Calu3 (cell line): Measurements from ENCODE around the gene DLGAP4. TPM values are rescaled to one million over a fixed set of nuclear protein-coding genes. Genes with fewer than 3 reads are reported as not detected.

ENCODE experiments used
- BruUV-seq: library from RNA; stranded (reverse); fragments of 400-500 nt; replicated peaks from 2 replicates; lab custom pipeline; 2021; lab: Mats Ljungman, UMichigan
- CTCF ChIA-PET: fragments of 300-600 bp; sonication (Branson Sonifier 250); formaldehyde crosslinking; loops from one replicate; lab custom pipeline; 2022; ENCODE audit warnings: antibody characterized with exemption; lab: Charles Lee
- DNase-seq: peaks from one replicate; pipeline ENCODE4 v3.0.0; 2022
- H3K27ac Mint-ChIP-seq: one replicate; pipeline ENCODE4 v1.8.0; 2022; ENCODE audit warnings: mixed read lengths; ENCODE audit not compliant: unreplicated experiment
- H3K27me3 Mint-ChIP-seq: one replicate; pipeline ENCODE4 v1.8.0; 2022; ENCODE audit warnings: mixed read lengths; ENCODE audit not compliant: unreplicated experiment
- H3K36me3 Mint-ChIP-seq: one replicate; pipeline ENCODE4 v1.8.0; 2022; ENCODE audit warnings: mild to moderate bottlenecking, moderate library complexity, mixed read lengths; ENCODE audit not compliant: insufficient read depth, unreplicated experiment
- H3K4me1 Mint-ChIP-seq: one replicate; pipeline ENCODE4 v1.8.0; 2022; ENCODE audit warnings: mild to moderate bottlenecking, low read depth, mixed read lengths; ENCODE audit not compliant: unreplicated experiment
- H3K4me3 Mint-ChIP-seq: one replicate; pipeline ENCODE4 v1.8.0; 2022; ENCODE audit warnings: mild to moderate bottlenecking, low read depth, moderate library complexity, mixed read lengths; ENCODE audit not compliant: unreplicated experiment
- H3K9me3 Mint-ChIP-seq: one replicate; pipeline ENCODE4 v1.8.0; 2022; ENCODE audit warnings: low read depth, mixed read lengths; ENCODE audit not compliant: unreplicated experiment
- intact Hi-C: fragments of 100-400 bp; cut with micrococcal nuclease; formaldehyde crosslinking; loops from one replicate; pipeline ENCODE4 v1.10.0; 2022; ENCODE audit not compliant: unreplicated experiment
- total RNA-seq: library from RNA; stranded (reverse); gene quantifications from 2 replicates; pipeline ENCODE4 v1.2.3, GENCODE V29; 2022
- TF ChIP-seq, protein P1 (sequence below): fragments of 200-600 bp; IDR thresholded peaks from one replicate; pipeline ENCODE4 v1.8.0; 2022; ENCODE audit warnings: antibody characterized with exemption; ENCODE audit not compliant: unreplicated experiment

Gene DLGAP4
- total RNA-seq, 1 experiment from 2014 or later: 66.4 TPM

GRCh38 chr20:36547186-36548005 is 241.3 kb downstream of the DLGAP4 start:
- no peak for DNase-seq
- H3K4me1 Mint-ChIP-seq: no peaks in the 10 kb centered on the region
- BruUV-seq: no TSS peak
- H3K27ac Mint-ChIP-seq: no peak overlapping the region
- intact Hi-C loops: no loop called here
- TF ChIP-seq, protein P1, sequence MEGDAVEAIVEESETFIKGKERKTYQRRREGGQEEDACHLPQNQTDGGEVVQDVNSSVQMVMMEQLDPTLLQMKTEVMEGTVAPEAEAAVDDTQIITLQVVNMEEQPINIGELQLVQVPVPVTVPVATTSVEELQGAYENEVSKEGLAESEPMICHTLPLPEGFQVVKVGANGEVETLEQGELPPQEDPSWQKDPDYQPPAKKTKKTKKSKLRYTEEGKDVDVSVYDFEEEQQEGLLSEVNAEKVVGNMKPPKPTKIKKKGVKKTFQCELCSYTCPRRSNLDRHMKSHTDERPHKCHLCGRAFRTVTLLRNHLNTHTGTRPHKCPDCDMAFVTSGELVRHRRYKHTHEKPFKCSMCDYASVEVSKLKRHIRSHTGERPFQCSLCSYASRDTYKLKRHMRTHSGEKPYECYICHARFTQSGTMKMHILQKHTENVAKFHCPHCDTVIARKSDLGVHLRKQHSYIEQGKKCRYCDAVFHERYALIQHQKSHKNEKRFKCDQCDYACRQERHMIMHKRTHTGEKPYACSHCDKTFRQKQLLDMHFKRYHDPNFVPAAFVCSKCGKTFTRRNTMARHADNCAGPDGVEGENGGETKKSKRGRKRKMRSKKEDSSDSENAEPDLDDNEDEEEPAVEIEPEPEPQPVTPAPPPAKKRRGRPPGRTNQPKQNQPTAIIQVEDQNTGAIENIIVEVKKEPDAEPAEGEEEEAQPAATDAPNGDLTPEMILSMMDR: no peak
- no peaks in the 10 kb centered on the region for H3K36me3 Mint-ChIP-seq
- H3K27me3 Mint-ChIP-seq: no peaks in the 10 kb centered on the region
- H3K4me3 Mint-ChIP-seq: no peak overlapping the region
- no peaks in the 10 kb centered on the region for H3K9me3 Mint-ChIP-seq
- CTCF ChIA-PET: no interaction called here

DNA sequence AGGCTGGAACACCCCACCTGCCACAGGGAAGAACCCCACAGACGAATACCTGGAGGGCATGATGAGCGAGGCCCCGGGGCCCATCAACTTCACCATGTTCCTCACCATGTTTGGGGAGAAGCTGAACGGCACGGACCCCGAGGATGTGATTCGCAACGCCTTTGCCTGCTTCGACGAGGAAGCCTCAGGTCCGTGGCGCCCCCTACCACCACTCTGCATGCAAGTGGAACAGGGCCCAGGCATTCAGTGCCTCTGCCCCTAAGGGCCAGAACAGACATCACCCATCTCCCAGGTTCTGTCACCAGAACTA is 241.8 kb downstream of the DLGAP4 start:
- TF ChIP-seq, protein P1: no peak
- no peak for DNase-seq
- no TSS peak for BruUV-seq
- CTCF ChIA-PET: no interaction called here
- Mint-ChIP-seq H3K36me3 (no peaks in the 10 kb centered on the region), H3K27me3 (no peaks in the 10 kb centered on the region), H3K4me1 (no peaks in the 10 kb centered on the region), H3K4me3 (no peak overlapping the region), H3K9me3 (no peaks in the 10 kb centered on the region), H3K27ac (no peak overlapping the region)
- intact Hi-C loops: no loop called here

DNA sequence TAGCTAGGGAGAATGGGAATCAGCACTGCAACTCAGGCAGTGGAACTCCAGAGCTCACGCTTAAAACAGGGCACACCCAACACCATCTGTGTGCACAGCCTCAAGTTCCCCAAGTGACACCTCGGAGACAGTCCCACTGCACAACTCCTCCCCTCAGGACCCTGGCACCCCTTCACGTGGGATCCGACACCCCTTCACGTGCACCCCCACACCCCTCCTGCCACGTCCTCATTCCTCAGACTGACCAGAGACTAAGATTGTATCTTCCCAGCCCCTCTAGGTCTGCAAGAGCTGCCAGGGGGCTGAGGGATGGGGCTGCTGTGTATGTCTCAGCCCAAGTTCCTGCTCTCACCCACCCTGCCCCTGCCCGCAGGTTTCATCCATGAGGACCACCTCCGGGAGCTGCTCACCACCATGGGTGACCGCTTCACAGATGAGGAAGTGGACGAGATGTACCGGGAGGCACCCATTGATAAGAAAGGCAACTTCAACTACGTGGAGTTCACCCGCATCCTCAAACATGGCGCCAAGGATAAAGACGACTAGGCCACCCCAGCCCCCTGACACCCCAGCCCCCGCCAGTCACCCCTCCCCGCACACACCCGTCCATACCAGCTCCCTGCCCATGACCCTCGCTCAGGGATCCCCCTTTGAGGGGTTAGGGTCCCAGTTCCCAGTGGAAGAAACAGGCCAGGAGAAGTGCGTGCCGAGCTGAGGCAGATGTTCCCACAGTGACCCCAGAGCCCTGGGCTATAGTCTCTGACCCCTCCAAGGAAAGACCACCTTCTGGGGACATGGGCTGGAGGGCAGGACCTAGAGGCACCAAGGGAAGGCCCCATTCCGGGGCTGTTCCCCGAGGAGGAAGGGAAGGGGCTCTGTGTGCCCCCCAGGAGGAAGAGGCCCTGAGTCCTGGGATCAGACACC is 242.8 kb downstream of the DLGAP4 start:
- H3K36me3 Mint-ChIP-seq: no peaks in the 10 kb centered on the region
- no TSS peak for BruUV-seq
- no peak overlapping the region for H3K27ac Mint-ChIP-seq

GRCh38 chr20:36549628-36549941 is 243.4 kb downstream of the DLGAP4 start:
- BruUV-seq: no TSS peak
- CTCF ChIA-PET: no interaction called here
- H3K27ac Mint-ChIP-seq: no peak overlapping the region

More for the DNA sequence above, 242.8 kb downstream of the DLGAP4 start:
- Mint-ChIP-seq H3K4me3 (no peak overlapping the region), H3K27me3 (no peaks in the 10 kb centered on the region), H3K9me3 (no peaks in the 10 kb centered on the region), H3K4me1 (no peaks in the 10 kb centered on the region)
- intact Hi-C loops: no loop called here
- CTCF ChIA-PET: no interaction called here
- TF ChIP-seq, protein P1: no peak
- DNase-seq: no peak

More at GRCh38 chr20:36549628-36549941, 243.4 kb downstream of the DLGAP4 start:
- H3K4me1 Mint-ChIP-seq: no peaks in the 10 kb centered on the region
- no peaks in the 10 kb centered on the region for H3K27me3 Mint-ChIP-seq
- no peak for DNase-seq
- no peak overlapping the region for H3K4me3 Mint-ChIP-seq
- intact Hi-C loops: no loop called here
- H3K9me3 Mint-ChIP-seq: no peaks in the 10 kb centered on the region
- H3K36me3 Mint-ChIP-seq: no peaks in the 10 kb centered on the region
- TF ChIP-seq, protein P1: no peak
